HFF-Myc (cell line): ENCODE measurements around the gene TRAPPC10.

ENCODE experiments used
- DNase-seq: peaks from one replicate; pipeline ENCODE4 v3.0.0-alpha.2; 2011; ENCODE audit warnings: low read depth; ENCODE audit errors: extremely low read depth
- H3K4me3 ChIP-seq: replicated peaks from 2 replicates; pipeline ENCODE4 v1.5.1; 2011; ENCODE audit warnings: low read depth, mild to moderate bottlenecking, control low read depth, low read length
- TF ChIP-seq, protein P1 (sequence below): IDR thresholded peaks from 2 replicates; pipeline ENCODE4 v1.5.1; 2012; ENCODE audit warnings: mild to moderate bottlenecking, low read depth, low read length, control low read depth; ENCODE audit errors: missing control alignments

TRAPPC10 gene

GRCh38 chr21:44063151-44063912 lies 51.2 kb downstream of the TRAPPC10 start:
- no peak for DNase-seq
- TF ChIP-seq, protein P1, sequence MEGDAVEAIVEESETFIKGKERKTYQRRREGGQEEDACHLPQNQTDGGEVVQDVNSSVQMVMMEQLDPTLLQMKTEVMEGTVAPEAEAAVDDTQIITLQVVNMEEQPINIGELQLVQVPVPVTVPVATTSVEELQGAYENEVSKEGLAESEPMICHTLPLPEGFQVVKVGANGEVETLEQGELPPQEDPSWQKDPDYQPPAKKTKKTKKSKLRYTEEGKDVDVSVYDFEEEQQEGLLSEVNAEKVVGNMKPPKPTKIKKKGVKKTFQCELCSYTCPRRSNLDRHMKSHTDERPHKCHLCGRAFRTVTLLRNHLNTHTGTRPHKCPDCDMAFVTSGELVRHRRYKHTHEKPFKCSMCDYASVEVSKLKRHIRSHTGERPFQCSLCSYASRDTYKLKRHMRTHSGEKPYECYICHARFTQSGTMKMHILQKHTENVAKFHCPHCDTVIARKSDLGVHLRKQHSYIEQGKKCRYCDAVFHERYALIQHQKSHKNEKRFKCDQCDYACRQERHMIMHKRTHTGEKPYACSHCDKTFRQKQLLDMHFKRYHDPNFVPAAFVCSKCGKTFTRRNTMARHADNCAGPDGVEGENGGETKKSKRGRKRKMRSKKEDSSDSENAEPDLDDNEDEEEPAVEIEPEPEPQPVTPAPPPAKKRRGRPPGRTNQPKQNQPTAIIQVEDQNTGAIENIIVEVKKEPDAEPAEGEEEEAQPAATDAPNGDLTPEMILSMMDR, result no peak
- no peak overlapping the region for H3K4me3 ChIP-seq

GRCh38 chr21:44064852-44065403 lies 52.8 kb downstream of the TRAPPC10 start:
- TF ChIP-seq, protein P1, result no peak
- H3K4me3 ChIP-seq, result no peak overlapping the region
- DNase-seq, result no peak

DNA sequence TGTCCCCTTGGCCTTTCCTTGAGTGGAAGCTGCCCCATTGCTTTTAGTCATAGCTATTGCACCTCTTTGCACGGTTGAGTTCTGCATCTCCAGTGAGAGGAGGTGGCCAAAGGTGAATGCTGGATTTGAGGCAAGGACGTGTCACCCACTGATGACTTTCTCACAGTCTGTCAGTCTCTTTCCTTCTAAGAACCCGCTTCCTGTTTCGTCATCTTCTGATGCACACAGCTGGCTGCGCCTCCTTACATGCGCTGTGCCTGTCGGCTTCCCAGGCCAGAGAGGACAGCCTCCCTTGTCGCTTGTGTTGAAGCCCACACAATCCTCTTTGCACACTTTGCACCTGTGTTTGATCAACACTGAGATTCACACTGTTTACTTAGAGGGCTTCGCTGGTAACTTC lies 53.3 kb downstream of the TRAPPC10 start:
- no peak overlapping the region for H3K4me3 ChIP-seq
- no peak for DNase-seq
- TF ChIP-seq, protein P1, result no peak

GRCh38 chr21:44066116-44066515 lies 54.0 kb downstream of the TRAPPC10 start:
- TF ChIP-seq, protein P1, result no peak
- H3K4me3 ChIP-seq, result no peak overlapping the region
- DNase-seq, result no peak

GRCh38 chr21:44067011-44067839 lies 55.1 kb downstream of the TRAPPC10 start:
- no peak for DNase-seq
- TF ChIP-seq, protein P1, result no peak
- H3K4me3 ChIP-seq, result no peak overlapping the region

DNA sequence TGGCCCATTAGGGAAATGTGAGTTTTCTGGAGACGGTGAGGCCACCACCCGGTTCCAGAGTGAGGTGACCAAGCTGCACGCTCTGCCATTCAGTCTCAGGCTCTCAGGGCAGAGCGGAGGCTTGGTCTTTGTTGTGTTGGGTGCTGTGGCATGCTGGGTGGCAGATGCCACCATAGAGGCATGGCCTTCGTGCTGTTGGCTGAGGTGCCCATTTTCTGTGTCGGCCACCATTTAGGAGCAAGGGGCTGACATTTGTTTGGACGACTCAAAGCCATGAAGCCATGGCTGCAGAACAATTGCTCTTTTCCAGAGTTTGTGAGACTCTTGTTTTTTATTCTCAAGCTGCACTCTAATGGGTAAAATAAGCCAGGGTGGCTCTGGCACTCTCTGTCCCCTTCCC lies 58.3 kb downstream of the TRAPPC10 start:
- TF ChIP-seq, protein P1, result no peak
- no peak for DNase-seq
- no peak overlapping the region for H3K4me3 ChIP-seq
